Activated naive CD4-positive, alpha-beta T cell treated with anti-CD3 and anti-CD28 coated beads, Interleukin-2, amount 50 U/mL, for 16 hours (primary cell): ENCODE results near the gene MADCAM1.

Experiments
- DNase-seq: peaks from one replicate; pipeline ENCODE4 v3.0.0-alpha.2; 2020

Gene MADCAM1

DNA sequence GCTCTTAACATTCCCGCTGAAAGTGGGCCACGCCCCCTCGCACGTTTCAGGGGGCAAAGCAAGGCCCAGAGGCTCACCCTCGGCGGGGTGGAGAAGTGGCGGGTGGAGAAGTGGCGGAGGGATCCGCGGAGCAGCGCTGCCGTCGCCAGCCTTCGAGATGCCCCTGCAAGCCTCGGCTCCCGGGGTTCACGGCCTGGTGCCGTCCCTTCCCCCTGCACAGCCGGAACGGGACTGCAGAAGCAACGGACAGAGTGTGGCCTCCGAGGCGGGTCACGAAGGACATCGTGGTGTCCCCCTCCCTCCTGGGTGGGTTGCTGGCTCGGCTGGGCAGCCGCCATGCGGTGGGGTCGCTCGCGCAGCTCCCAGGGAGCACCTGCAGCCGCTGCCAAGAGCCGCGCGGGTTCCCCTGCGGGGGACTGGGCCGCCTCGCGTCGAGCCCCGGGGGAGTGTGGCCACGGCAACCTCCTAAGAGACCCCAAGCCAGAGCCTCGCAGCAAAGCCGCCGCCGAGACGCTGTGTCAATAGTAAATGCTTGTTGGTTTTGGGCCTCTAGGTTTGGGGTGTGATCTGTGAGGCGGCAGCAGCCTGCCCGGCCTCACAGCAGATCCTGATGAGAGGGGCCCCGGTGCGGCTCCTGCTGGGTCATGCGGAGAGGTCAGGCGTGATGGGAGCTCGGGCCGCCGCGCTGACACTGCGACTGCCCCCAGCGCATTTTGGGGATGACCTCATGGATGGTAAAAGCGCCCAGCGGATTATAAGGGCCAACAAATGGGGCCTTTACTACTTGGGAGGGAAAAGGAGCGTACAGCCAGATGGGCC is 16.5 kb downstream of the MADCAM1 start:
- no peak for DNase-seq

DNA sequence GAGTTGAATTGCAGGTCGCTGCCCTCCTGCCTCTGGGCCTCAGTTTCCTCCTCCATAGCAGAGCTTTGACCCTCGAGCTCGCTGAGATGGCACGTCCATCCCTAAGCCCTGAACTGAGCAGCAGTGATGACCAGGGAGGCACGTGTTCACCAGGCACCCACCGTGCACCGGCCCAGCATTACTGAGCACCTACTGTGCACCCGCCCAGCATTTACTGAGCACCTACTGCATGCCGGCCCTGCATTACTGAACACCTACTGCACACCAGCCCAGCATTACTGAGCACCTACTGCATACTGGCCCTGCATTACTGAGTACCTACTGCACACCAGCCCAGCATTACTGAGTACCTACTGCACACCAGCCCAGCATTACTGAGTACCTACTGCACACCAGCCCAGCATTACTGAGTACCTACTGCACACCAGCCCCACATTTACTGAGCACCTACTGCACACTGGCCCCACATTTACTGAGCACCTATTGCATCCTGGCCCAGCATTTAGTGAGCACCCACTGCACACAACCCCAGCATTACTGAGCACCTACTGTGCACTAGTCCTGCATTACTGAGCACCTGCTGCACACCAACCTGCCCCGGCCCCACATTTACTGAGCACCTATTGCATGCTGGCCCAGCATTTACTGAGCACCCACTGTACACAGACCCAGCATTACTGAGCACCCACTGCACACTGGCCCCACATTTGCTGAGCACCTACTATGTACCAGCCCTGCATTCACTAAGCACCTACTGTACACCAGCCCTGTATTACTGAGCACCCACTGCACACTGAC is 17.3 kb downstream of the MADCAM1 start:
- no peak for DNase-seq

DNA sequence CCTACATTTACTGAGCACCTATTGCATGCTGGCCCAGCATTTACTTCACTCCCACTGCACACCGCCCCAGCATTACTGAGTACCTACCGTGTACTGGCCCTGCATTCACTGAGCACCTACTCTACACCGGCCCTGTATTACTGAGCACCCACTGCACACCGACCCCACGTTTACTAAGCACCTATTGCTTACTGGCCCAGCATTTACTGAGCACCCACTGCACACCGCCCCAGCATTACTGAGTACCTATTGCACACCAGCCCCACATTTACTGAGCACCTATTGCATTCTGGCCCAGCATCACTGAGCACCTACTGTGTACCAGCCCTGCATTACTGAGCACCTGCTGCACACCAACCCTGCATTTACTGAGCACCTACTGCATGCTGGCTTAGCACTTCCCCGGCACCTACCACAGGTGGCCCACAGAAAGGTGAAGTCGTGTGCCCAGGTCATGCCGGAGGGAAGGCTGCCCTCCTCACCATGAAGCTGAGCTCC is 17.9 kb downstream of the MADCAM1 start:
- no peak for DNase-seq

DNA sequence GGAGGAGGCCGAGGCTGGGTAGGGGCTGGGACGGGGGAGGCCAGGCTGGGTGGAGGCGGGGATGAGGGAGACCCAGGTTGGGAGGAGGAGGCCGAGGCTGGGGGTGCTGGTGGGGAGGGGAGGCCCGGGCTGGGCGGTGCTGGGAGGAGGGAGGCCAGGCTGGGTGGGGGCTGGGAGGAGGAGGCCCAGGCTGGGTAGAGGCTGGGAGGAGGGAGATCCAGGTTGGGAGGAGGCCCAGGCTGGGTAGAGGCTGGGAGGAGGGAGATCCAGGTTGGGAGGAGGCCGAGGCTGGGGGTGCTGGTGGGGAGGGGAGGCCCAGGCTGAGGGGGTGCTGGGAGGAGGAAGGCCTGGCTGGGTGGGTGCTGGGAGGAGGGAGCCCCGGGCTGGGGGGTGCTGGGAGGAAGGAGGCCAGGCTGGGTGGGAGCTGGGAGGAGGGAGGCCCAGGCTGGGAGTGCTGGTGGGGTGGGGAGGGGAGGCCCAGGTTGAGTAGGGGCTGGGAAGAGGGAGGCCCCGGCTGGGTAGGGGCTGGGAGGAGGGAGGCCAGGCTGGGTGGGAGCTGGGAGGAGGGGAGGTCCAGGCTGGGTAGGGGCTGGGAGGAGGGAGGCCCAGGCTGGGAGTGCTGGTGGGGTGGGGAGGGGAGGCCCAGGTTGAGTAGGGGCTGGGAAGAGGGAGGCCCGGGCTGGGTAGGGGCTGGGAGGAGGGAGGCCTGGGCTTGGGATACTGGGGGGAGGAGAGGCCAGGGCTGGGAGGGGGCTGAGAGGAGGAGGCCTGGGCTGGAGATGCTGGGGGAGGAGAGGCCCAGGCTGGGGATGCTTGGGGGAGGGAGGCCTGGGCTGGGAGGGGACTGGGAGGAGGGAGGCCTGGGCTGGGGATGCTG is 21.7 kb downstream of the MADCAM1 start:
- no peak for DNase-seq

DNA sequence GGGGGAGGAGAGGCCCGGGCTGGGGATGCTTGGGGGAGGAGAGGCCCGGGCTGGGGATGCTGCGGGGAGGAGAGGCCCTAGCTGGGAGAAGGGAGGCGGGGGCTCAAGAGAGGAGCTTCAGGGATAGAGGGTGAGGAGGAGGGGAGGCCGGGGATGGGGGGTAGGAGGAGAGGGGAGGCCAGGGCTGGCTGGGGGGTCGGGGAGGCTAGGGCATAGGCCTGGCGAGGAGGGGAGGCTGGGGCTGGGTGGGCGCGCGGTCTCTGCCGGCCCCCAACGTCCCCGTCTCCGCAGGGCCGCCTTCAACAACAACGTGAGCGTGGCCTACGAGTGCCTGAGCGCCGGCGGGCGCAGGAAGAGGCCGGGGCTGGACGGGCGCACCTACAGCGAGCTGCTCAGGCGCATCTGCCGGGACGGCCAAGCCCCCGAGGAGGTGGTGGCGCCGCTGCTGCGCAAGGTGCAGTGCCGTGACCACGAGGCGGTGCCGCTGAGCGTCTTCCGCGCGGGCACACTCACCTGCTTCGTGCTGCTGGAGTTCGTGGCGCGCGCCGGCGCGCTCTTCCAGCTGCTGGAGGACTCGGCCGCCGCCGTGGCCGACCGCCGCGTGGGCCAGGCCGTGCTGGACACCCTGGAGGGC is 22.4 kb downstream of the MADCAM1 start:
- DNase-seq = peak; percentile 77

DNA sequence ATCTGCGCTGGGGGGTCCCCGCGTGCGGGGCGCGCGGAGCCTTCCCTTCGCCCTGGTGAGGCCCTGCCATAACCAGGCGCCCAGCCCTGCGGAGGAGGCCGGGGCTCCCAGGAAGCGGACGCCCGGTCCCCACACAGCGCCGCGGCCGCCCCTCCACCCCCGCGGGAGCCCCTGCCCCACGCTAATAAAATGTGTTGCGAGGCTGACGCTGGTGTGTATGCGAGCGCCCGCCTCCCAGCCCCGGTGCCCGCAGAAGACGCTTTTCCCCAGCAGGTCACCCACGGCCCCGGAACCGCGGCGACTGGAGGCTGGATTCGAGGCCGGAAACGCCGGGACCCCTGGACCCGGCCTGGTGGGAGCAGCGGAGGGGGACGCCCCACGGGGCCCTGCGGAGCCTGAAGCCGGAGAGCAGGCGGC is 23.2 kb downstream of the MADCAM1 start:
- DNase-seq = no peak

DNA sequence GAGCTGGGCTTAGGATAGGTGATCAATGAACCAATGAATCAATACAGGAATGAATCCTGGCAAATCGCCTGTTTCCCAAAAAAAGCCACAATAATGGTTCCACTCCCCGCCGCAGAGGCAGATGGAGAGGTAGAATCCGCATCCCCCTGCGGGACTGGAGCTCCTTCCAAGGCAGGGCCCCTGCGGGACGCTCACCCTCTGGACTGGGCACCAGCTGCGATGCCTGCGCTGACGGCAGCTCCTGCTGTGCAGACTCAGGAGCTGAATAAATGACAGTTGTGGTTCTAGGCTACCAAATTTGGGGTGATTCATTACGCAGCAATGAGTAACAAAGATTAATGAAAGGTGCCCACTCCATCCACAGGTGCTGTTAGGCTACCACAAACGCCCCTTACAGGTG is 26.4 kb downstream of the MADCAM1 start:
- no peak for DNase-seq

DNA sequence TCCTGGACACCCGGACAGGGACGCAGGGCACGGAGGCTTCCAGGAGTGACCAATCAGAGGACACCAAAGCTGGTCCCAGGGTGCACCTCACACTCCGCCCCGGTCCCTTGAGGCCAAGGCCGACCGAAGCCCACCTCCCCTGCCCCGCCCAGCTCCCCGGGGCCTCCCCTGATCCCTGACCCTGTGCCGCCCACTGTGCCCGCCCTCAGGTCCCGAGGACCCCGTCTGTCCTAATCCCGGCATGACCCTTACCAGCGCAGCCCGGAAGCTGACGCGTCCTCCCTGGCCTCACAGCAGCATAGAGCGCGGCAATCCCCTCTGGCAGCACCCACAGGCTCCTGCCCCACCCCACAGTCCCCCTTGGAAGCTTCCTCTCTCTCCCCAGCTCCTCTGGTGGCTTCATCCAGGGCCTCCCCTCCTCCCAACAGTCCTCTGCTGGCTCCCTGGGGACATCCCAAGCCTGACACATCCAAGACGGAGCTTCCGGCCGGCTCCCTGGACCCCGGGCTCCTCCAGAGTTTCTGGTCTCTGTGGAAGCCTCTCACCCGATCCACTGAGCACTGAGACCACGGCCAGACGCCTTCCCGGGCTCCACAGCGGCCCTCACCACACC is 27.9 kb downstream of the MADCAM1 start:
- no peak for DNase-seq

DNA sequence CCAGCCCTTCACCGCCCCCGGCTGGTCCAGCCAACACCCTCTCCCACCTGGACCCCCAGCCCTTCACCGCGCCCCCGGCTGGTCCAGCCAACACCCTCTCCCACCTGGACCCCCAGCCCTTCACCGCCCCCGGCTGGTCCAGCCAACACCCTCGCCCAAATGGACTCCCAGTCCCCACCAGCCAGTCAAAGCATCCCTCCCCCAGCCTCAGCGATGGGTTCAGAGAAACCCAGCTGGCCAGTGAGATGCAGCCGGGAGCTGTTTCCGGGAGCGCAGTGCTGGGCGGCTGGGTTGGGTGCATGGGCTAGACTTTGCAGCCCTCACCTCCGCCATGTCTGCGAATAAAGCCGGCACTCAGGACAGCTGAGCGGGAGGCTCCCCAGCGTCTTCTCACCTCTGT is 28.7 kb downstream of the MADCAM1 start:
- DNase-seq = no peak

DNA sequence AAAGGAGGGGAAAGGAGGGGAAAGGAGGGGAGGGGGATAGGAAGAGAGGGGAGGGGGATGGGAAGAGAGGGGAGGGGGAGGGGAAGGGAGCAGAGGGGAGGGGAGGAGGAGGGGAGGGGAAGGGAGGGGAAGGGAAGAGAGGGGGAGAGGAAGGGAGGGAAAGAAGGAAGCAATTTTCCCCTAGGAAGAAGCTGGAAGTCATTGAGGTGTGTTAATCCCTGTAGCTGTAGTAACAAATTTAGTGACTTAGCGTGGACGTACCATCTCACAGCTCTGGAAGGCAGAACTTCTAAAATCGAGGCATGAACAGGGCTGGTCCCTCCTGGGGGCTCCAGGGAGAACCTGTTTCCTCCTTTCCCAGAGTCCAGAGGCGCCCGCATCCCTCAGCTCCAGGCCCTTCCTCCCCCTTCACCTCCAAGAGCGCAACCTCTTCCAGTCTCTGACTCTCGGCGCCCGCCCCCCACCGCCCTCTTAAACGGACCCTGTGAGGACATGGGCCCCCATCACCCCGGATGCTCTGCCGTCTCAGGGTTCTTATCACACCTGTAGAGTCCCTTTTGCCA is 29.7 kb downstream of the MADCAM1 start:
- no peak for DNase-seq

DNA sequence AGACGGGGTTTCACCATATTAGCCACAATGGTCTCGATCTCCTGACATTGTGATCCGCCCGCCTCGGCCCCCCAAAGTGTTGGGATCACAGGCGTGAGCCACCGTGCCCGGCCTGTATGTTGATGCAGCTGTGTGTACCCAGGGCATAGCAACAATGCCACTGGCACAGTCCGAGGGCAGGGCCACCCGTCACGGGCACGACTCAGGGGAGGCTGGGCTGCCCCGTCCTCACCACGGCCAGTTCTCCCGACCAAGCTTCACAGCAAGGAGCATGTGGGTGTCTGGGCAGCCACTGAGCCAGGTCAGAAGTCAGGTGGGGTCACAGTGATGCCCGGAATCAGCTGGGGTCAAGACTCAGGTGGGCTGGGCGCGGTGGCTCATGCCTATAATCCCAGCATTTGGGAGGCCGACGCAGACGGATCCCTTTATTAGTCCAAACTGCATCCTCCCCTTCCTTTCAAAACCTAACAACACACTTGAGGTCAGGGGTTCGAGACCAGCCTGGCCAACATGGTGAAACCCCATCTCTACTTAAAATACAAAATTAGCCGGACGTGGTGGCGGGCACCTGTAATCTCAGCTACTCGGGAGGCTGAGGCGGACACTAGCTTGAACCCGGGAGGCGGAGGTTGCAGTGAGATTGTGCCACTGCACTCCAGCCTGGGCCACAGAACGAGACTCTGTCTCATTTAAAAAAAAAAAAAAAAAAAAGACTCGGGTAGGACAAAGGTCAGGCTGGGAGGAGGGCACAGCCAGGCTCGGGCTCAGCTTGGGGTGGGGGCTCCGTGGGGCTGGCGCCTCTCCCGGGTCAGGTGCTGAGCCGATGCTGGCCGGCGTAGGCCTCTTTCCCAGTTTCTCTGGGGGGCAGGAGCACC is 34.1 kb downstream of the MADCAM1 start:
- no peak for DNase-seq

DNA sequence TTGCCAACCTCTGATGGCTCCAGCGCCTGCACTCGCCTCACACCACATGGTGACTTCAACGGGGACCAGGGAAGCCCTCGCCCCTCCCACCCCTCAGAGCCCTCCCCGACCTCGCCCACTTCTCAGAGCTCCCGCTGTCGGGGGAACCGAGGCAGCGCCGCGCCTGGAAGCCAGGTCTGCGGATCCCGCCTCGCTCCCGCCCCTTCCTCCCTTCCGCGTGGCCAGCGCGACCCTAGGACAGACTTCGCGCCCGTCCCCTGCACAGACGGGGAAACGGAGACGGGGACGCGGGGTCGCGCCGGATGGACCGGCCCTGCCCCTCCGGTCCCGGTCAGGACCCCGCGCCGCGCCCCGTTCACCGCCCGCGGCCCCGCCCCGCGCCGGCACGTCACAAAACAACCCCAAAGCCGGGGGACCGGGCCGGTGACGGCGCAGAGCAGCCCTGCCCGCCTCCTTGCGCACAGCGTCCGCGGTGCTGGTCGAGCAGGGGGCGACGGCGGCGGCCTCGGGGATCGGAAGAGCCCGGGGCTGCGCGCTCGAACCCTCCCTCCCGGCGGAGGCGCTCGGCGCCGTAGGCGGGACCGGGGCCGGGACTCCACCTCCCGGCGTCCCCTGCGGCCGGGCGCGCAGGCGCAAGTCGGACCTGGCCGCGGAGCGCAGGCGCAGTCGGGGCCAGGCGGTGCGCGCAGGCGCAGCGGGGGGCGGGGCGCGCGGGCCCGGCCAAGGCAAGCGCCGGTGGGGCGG is 34.9 kb downstream of the MADCAM1 start:
- peak; percentile 88 for DNase-seq

DNA sequence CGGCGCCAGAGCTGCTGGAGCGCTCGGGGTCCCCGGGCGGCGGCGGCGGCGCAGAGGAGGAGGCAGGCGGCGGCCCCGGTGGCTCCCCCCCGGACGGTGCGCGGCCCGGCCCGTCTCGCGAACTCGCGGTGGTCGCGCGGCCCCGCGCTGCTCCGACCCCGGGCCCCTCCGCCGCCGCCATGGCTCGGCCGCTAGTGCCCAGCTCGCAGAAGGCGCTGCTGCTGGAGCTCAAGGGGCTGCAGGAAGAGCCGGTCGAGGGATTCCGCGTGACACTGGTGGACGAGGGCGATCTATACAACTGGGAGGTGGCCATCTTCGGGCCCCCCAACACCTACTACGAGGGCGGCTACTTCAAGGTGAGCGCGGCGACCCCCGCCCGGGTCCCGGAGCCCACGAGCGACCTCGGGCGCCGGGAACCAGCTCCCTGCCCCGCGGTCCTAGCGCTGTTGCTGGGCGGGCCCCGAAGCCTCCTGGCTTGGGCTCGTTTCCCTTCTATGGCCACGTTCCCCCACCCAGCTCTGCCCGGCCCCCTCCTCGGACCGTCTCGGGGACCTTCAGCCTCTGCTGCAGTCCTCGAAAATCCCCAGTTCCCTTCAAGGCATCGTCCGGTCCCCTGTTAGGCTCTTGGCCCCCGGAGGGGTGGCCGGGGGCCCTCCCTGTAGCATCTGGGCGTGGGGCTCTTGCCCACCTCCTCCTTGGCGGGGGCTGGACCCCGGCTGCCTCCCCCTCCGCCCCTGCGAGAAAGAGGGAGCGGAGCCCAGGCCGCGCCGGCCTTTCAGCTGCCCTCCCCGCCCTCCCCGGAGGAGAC is 35.7 kb downstream of the MADCAM1 start, which contains the start of gene CDC34:
Gene CDC34 (plus strand): TSS at position 8 of the 808 bp plus-strand sequence. CDS start 172 bp downstream, at position 180.
- DNase-seq = no peak

DNA sequence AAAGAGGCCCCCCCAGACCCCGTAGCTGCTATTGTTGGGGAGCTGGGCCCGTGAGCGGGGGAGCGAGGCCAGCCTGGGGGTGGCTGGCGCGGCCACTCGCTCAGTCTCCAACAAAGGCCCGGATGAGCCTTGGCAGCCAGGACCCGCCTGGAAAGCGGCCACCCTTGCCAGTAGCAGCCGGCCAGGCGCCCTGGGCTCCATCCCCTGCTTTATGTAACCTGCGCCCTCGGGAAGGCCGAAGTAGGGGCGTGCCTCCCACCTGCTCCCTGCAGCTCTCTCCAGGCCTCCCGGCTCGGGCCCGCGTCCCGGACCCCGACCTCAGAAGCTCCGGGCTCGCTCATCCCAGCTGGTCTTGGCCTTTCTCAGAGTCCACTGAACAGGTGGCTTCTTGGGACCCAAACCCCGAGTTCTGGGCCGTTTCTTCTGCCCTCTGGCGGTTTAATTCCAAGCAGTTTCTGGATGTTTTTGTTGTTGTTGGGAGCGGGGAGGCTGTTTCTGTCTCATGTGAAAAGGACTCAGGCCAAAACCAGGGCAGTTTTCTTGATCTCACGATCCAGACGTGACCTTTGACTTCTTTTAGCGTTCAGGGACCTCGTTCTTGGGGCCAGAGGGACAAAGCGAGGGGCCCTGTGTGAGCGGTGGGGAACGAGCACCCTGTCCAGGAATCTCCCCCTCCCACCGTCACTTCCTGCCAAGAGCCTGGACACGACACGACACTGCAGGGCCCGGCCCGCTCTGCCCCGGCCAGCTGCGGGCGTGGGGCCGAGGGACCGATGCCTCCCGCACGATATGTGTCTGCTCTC is 36.5 kb downstream of the MADCAM1 start:
- peak; percentile 33 for DNase-seq

DNA sequence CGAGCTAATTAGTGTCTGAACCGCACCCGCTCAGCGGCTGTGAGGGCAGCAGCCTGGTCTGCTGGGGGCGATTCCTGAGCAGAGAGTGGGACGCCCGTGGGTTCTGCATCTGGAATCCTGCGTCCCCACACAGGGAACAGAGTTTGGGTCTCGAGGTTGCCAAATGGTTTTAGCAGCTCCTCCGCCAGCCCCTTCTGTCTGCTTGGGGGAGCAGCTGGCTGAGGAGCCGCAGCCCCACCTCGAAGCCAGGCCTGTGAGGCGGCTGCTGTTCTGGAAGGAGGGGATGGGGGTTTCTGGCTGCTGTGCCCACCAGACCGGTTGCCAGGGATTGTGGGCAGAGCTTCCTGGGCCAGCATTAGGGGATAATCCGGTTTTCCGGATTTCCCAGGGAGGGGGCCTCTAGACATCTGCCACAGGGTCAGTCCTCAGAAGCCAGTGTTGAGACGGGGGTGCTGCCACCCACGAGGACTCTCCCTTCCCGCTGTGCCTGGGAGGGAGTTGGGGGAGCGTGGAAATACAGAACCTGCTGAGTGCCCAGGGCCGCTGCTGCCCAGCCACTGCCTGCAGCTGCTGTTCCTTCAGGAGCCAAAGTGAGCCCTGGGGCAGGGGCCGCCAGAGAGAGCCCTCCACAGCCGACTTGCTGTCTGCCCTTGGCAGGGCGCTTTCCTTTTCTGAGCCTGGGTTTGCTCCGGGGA is 37.2 kb downstream of the MADCAM1 start:
- no peak for DNase-seq

DNA sequence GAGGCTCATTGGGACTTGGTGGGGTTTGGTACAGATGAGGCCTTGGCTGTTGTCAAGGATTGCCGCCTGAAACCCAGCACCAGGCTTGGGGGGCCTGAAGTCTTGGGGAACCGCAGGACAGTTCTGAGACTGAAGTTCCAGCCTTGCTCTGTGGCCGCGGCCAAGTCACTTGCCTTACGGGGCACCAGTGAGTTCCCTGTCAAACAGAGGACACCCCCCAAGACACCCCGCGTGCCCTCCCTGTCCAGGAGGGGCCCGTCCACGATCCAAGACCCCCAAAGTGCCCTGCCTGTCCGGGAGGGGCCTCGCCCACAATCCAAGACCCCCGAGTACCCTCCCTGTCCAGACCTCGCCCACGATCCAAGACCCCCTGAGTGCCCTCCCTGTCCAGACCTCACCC is 37.8 kb downstream of the MADCAM1 start:
- DNase-seq = no peak
